ENCODE data around the gene TMEM174. TPM values are rescaled to one million over a fixed set of nuclear protein-coding genes. Genes with fewer than 3 reads are reported as not detected.

Gene TMEM174, protein sequence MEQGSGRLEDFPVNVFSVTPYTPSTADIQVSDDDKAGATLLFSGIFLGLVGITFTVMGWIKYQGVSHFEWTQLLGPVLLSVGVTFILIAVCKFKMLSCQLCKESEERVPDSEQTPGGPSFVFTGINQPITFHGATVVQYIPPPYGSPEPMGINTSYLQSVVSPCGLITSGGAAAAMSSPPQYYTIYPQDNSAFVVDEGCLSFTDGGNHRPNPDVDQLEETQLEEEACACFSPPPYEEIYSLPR
- total RNA-seq (not detected), total RNA-seq (0 reads per million in 2 donors)

DNA sequence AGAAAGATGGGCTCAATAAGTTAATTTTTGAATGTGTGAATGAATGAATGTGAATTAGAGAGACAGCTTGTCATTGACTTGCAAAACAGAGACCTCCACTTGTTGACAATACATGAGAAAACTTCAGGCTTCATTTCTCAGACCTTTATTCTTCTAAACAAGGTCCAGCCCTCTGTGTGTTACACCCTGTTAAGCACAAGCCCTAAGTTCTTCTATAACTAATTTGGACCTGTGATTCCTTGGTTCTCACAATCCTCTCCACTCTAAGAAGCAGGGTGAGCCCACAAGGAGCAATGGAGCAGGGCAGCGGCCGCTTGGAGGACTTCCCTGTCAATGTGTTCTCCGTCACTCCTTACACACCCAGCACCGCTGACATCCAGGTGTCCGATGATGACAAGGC, at the start of gene TMEM174:
TMEM174 (plus strand) TSS at position 243 of the 400 bp plus-strand sequence; CDS start at position 294, 51 bp downstream.
- H3K4me1 Mint-ChIP-seq: no peaks in the 10 kb centered on the region
- H3K9me3 ChIP-seq (ENCODE audit: control insufficient read depth, low read length, poor library complexity, severe bottlenecking): peaks cover 2% of the 10 kb centered on the region
- DNase-seq (no peak), ATAC-seq (no peak)
- no peak within 1 kb of the TSS for H3K4me3 Mint-ChIP-seq
- H3K27me3 Mint-ChIP-seq: peaks cover 77% of the 10 kb centered on the region
- no peak within 1 kb of the TSS for H3K27ac Mint-ChIP-seq
- H3K36me3 Mint-ChIP-seq (ENCODE audit: low read depth): no peaks in the 10 kb centered on the region

DNA sequence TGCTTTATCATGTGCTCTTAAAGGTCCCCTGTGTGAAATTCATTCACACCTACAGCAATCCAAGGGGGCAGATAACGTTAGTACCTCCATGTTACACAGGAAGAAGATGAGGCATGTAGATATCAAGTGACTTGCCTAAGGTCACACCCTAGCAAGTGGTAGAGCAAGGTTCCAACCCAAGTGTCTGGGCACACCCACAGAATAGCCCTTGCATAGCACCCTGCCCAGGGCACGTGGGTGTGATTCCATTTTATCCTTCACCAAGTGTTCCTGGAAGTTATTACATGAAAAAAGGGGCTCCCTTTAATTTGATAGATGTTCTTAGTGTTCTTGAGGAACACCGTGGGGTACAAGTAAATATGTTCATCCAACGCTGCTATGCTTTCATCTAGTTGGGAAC, 47.7 kb upstream of the TMEM174 start:
- DNase-seq (no peak), ATAC-seq (no peak)
- peaks cover 7% of the 10 kb centered on the region for H3K36me3 Mint-ChIP-seq (ENCODE audit: low read depth)
- H3K4me1 Mint-ChIP-seq: peaks cover 19% of the 10 kb centered on the region
- H3K27me3 Mint-ChIP-seq: peaks cover 73% of the 10 kb centered on the region
- no peak overlapping the region for H3K27ac Mint-ChIP-seq
- no peaks in the 10 kb centered on the region for H3K9me3 ChIP-seq (ENCODE audit: control insufficient read depth, low read length, poor library complexity, severe bottlenecking)
- no peak overlapping the region for H3K4me3 Mint-ChIP-seq

DNA sequence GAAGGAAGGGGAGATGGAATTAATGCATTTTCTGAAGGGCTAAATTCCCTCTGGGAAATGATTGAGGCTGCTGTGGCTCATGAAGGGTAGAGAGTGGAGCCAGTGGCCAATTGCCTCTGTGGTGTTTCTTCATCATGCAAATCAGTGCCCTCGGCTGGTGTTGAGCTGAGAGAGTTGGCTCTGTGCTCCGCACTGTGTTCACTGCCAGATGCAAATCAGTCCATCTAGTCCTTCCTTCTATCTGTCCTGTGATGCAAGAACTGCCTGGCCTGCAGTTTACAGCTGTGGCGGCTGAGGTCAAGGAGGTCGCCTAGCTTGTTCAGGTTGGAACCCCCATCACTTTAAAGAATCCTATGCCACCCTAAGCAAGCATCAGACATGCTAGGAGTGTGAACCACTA, 46.6 kb upstream of the TMEM174 start:
- no peak overlapping the region for H3K4me3 Mint-ChIP-seq
- H3K36me3 Mint-ChIP-seq (ENCODE audit: low read depth): peaks cover 5% of the 10 kb centered on the region
- ATAC-seq: no peak
- H3K9me3 ChIP-seq (ENCODE audit: control insufficient read depth, low read length, poor library complexity, severe bottlenecking): no peaks in the 10 kb centered on the region
- no peak overlapping the region for H3K27ac Mint-ChIP-seq
- no peak for DNase-seq
- H3K4me1 Mint-ChIP-seq: peaks cover 18% of the 10 kb centered on the region
- H3K27me3 Mint-ChIP-seq: peaks cover 75% of the 10 kb centered on the region

DNA sequence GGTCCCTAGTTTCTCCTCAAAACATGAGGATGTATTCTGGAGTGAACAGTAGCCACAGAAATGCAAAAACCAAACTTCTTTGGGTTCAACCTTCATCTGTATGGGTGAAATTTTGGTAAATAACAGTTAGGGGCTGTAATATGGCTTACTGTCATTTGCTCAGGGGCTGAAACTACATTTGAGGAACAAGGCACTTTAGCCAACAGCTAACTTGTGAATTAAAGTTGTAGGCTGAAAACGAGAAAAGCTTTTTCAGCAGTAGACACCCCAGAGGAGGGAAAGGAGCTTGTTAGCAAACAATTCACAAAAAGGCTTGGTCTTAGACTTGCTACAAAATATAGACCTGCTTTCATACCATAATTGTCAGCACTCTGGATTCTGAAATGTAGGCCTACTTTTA, 46.0 kb upstream of the TMEM174 start:
- Mint-ChIP-seq H3K27me3 (peaks cover 70% of the 10 kb centered on the region), H3K4me1 (peaks cover 15% of the 10 kb centered on the region), H3K36me3 (ENCODE audit: low read depth) (peaks cover 5% of the 10 kb centered on the region), H3K27ac (no peak overlapping the region), H3K4me3 (no peak overlapping the region)
- DNase-seq: no peak
- H3K9me3 ChIP-seq (ENCODE audit: control insufficient read depth, low read length, poor library complexity, severe bottlenecking): no peaks in the 10 kb centered on the region
- ATAC-seq: no peak

DNA sequence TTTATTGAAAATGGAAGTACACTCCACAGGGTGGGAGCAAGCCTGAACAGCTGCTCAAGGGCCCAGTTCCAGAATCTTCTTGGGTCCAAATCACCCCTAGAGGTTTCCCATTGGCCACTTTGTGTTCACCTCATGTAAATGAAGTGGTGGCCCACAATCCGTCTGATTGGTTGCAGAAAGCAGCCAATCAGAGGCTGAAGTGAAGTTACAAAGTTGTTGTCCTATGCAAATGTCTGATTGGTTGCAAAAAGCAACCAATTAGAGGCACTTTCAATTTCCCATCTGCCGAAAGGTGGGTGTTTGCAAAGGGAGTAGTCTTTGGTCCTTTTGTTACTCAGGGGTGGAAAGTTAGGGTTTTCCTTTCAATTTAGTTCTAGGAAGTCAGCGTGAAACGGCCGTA, 43.9 kb upstream of the TMEM174 start:
- Mint-ChIP-seq H3K36me3 (ENCODE audit: low read depth) (peaks cover 5% of the 10 kb centered on the region), H3K27me3 (peaks cover 73% of the 10 kb centered on the region)
- ATAC-seq: no peak

DNA sequence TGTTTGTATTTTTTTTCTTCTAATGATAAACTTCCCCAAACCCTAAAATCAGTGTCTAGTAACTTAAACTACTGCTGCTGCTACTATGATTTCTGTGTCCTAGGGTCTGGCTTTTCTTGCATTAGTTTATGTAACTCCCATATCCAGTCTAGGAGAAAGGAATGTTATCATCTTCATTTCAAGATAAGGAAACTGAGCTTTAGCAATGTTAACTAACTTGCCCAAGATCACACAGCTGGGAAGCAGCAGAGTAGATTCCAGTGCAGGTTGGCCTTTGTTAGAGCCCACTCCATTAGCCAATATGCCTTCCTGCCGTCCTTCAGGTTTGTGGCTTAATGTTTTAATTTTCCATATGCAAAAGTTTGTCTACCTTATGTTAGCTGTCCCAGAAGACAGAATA, 42.2 kb upstream of the TMEM174 start:
- Mint-ChIP-seq H3K36me3 (ENCODE audit: low read depth) (peaks cover 7% of the 10 kb centered on the region), H3K27me3 (peaks cover 76% of the 10 kb centered on the region), H3K27ac (no peak overlapping the region), H3K4me1 (peaks cover 8% of the 10 kb centered on the region), H3K4me3 (no peak overlapping the region)
- no peak for ATAC-seq
- no peak for DNase-seq
- no peaks in the 10 kb centered on the region for H3K9me3 ChIP-seq (ENCODE audit: control insufficient read depth, low read length, poor library complexity, severe bottlenecking)

More for the DNA sequence above, 43.9 kb upstream of the TMEM174 start:
- DNase-seq: no peak
- Mint-ChIP-seq H3K4me3 (no peak overlapping the region), H3K27ac (no peak overlapping the region), H3K4me1 (peaks cover 8% of the 10 kb centered on the region)
- no peaks in the 10 kb centered on the region for H3K9me3 ChIP-seq (ENCODE audit: control insufficient read depth, low read length, poor library complexity, severe bottlenecking)

DNA sequence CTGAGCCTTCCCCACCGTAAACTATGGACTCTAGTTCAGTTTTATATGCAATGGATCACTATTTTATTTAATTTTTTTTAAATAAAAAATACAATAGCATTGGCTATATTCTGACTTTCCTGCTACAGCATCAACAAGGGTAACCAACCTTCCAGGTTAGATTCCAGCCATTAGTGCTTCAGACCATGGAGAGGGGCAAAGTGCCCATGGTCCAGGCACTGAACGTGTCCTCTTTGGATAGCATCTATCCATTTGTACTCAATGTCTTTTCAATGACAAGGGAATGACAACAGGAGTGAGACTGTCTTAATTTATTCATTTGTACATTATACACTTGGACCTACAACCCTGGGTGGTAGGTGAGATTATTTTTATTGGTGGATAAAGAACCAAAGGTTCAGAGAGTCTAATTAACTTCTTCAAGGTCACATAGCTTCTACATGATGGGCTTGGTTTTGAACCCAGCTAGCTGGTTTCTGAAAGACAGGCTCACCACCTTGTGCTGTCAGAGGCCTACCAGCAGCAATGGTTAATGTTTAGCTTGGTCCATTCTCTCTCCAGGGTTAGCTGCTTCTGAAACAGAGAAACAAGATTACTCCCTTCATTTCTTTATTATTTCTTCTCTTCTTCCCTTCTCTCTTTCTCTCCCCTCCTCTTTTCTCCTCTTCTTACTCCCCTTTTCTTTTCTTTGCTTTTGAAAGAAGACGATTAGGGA, 41.1 kb upstream of the TMEM174 start:
- Mint-ChIP-seq H3K36me3 (ENCODE audit: low read depth) (peaks cover 7% of the 10 kb centered on the region), H3K27ac (no peak overlapping the region), H3K4me3 (no peak overlapping the region), H3K4me1 (peaks cover 8% of the 10 kb centered on the region), H3K27me3 (peaks cover 75% of the 10 kb centered on the region)
- ATAC-seq: no peak
- DNase-seq: no peak
- H3K9me3 ChIP-seq (ENCODE audit: control insufficient read depth, low read length, poor library complexity, severe bottlenecking): no peaks in the 10 kb centered on the region

DNA sequence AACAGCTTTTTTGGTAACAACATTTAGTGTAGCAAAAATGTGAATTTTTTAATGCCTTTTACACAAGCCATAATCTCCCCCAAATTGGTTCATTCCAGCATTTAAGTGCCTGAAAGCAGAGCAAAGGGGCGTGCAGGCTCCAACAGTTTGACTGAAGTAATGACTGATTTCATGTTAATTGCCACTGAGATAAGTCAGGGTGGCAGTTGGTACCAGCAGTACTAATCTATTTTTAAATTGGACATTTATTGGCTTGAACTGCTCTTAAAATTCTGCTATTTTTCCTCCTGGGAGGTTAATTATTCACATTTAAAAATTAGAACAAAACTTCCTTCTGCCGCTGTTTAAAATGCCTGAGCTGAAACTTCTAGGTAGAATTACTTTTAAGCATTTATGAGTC, 40.2 kb upstream of the TMEM174 start:
- Mint-ChIP-seq H3K4me1 (peaks cover 8% of the 10 kb centered on the region), H3K4me3 (no peak overlapping the region), H3K27ac (no peak overlapping the region), H3K36me3 (ENCODE audit: low read depth) (peaks cover 7% of the 10 kb centered on the region), H3K27me3 (peaks cover 82% of the 10 kb centered on the region)
- DNase-seq (no peak), ATAC-seq (no peak)
- no peaks in the 10 kb centered on the region for H3K9me3 ChIP-seq (ENCODE audit: control insufficient read depth, low read length, poor library complexity, severe bottlenecking)

DNA sequence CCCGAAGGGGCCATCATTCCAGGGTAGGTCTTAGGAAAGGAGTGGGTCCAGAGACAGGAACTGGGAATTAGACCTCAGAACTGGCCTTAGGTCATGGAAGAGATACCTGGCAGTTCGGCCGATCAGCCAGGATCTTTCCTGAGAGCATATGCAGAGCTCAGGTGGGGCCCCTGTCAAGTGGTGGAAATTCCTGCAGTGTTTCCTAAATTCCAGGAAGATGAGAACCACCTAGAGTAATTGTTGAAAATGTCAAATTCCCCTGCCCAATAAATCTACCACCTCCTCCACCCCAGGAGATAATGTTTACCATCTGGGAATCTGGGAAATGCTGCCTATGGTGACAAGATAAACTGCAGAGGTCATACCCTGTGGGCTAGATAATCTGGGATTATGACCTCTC, 38.0 kb upstream of the TMEM174 start:
- no peaks in the 10 kb centered on the region for H3K9me3 ChIP-seq (ENCODE audit: control insufficient read depth, low read length, poor library complexity, severe bottlenecking)
- Mint-ChIP-seq H3K27ac (no peak overlapping the region), H3K27me3 (peaks cover 71% of the 10 kb centered on the region), H3K4me3 (no peak overlapping the region), H3K4me1 (peaks cover 5% of the 10 kb centered on the region), H3K36me3 (ENCODE audit: low read depth) (peaks cover 3% of the 10 kb centered on the region)
- ATAC-seq: no peak
- no peak for DNase-seq

DNA sequence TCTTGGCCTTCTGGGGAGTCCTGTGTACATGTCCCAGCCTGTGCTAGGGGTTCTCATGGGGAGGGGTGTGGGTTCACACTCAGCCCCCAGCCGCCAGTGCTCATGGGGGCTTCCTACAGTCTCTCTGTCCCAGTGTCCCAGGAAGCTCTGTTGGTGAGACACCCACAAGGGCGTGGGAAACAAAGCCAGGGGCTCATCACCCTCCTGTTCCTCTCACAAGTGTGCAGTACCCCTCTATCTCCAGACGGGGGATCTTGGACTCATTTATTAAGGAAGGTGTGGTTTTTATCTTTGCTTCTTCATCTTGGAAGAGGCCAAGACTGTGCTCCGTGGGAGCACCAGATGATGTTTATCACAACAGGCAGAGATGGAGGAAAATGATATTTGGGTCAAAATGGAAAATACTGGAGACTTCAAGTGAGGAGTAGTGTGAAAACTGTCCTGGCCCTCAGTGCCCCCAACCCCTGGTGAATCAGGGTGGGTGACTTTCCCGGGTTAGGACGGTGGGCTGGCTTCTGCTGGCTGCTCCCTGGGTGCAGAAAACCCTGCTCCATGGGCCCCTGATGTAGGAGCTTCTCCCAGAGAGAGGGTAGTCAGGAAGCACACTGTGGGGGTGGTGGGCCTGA, 37.5 kb upstream of the TMEM174 start:
- H3K27ac Mint-ChIP-seq: no peak overlapping the region
- ATAC-seq: no peak
- no peak for DNase-seq
- H3K4me1 Mint-ChIP-seq: peaks cover 3% of the 10 kb centered on the region
- peaks cover 2% of the 10 kb centered on the region for H3K36me3 Mint-ChIP-seq (ENCODE audit: low read depth)
- H3K9me3 ChIP-seq (ENCODE audit: control insufficient read depth, low read length, poor library complexity, severe bottlenecking): no peaks in the 10 kb centered on the region
- H3K27me3 Mint-ChIP-seq: peaks cover 66% of the 10 kb centered on the region
- H3K4me3 Mint-ChIP-seq: no peak overlapping the region

DNA sequence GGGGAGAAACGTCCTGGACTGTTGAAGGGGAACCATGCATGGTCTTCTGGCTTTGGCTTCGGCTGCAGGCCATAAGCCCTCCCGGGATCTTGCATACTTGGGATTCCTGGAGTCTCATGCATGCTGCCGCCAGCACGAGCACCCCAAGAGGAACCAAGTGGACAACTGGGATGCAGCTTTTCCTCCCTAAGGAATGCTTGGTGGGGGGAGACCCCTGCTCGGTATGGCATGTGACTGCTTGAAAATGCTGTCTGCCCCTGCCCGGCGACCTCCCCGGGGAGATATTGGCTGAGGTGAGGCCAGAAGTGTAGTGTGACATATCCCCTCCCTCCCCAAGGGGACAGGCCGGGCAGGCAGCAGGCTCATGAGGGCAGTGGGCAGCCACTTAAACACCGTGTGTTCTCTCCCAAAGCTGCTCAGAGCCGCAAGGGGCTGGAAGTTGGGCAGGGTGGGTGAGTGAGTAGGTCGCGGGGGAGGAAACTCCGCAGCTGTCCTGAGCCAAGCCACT, 36.9 kb upstream of the TMEM174 start:
- Mint-ChIP-seq H3K27me3 (peaks cover 61% of the 10 kb centered on the region), H3K4me1 (peaks cover 3% of the 10 kb centered on the region), H3K27ac (no peak overlapping the region), H3K4me3 (no peak overlapping the region), H3K36me3 (ENCODE audit: low read depth) (peaks cover 2% of the 10 kb centered on the region)
- H3K9me3 ChIP-seq (ENCODE audit: control insufficient read depth, low read length, poor library complexity, severe bottlenecking): no peaks in the 10 kb centered on the region
- DNase-seq: no peak
- no peak for ATAC-seq

DNA sequence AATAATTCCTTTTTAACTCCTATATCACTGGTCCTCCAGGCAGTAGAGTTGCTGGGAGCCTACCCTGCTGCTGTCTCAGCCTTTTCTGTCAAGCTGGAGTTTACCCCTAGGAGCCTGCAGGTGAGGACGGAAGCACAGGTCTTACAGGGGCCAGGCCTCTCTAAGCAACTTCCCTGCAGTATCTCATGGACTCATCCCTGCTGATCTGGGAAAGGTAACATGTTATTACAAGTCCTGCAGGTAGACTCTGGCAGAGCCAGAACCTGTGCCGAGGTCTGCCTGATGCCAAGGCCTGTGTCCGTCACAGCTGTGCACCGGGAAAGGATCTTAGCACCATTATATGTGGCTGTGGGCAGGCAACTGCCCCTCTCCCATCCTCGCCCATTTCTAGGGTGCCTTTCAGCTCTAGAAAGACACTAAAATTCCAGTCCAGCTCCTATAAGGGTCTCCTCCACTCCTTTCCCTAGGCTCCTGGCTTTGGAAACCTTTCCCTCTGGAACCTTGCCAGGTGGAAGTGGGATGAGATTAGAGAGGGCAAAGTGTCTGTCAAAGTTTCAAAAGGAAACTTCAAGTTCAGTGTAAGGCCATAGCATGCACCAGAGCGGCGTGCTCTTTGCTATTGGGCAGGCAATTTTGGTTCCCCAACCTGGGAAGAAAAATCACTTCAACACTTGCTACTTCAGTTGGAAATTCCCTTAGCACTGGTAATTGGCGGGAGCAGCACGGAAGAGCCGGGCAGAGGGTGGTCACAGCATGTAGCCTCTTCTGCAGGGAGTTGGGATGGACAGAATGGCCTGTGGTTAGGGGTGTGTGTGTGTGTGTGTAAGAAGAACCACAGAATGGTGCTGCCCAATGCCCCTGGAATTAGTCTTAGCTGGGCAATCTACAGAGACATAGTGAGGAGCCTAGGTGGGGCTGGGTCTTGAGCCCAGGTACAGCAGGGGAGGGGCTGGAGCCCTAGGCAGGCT, 35.1 kb upstream of the TMEM174 start:
- peaks cover 71% of the 10 kb centered on the region for H3K27me3 Mint-ChIP-seq
- DNase-seq (no peak), ATAC-seq (no peak)
- H3K27ac Mint-ChIP-seq: no peak overlapping the region
- peaks cover 4% of the 10 kb centered on the region for H3K36me3 Mint-ChIP-seq (ENCODE audit: low read depth)
- no peak overlapping the region for H3K4me3 Mint-ChIP-seq
- no peaks in the 10 kb centered on the region for H3K9me3 ChIP-seq (ENCODE audit: control insufficient read depth, low read length, poor library complexity, severe bottlenecking)
- peaks cover 3% of the 10 kb centered on the region for H3K4me1 Mint-ChIP-seq

Data from T-helper 17 cell (primary cell).